Measurements from ENCODE around the gene IRX6. TPM values are rescaled to one million over a fixed set of nuclear protein-coding genes. Genes with fewer than 3 reads are reported as not detected.

The IRX6 gene
- total RNA-seq, 1 experiment from 2014 or later: 0.22 TPM

DNA sequence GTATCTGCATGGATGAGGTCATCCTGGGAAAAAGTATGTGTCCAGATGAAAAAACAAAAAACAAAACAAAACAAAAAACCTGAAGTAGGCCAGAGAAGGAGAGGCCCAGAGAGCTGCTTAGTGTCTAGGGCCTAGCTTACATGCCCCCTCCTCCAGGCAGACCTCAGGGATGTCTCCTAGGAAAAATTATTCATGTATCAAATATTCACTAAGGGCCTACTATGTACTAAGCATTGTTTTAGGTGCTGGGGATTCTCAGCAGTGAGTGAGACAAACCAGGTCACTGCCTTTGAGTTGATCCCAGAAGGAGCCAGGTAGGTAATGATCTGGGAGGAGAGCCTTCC lies 49.5 kb downstream of the IRX6 start:
- ChIA-PET CTCF (interaction anchor here (0.6 to 1.0 kb wide), 3 partner anchors 25 to 116 kb away, joined by 3 to 4 read pairs (median 4); partner anchors contain the start of gene IRX6), POLR2A (no interaction called here)
- no peaks in the 10 kb centered on the region for H3K36me3 Mint-ChIP-seq
- TF ChIP-seq, protein P1, sequence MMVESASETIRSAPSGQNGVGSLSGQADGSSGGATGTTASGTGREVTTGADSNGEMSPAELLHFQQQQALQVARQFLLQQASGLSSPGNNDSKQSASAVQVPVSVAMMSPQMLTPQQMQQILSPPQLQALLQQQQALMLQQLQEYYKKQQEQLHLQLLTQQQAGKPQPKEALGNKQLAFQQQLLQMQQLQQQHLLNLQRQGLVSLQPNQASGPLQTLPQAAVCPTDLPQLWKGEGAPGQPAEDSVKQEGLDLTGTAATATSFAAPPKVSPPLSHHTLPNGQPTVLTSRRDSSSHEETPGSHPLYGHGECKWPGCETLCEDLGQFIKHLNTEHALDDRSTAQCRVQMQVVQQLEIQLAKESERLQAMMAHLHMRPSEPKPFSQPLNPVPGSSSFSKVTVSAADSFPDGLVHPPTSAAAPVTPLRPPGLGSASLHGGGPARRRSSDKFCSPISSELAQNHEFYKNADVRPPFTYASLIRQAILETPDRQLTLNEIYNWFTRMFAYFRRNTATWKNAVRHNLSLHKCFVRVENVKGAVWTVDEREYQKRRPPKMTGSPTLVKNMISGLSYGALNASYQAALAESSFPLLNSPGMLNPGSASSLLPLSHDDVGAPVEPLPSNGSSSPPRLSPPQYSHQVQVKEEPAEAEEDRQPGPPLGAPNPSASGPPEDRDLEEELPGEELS (CRISPR knock-in tag; IDR thresholded peaks at IDR 0.05): no peak
- TF ChIP-seq ZNF232 (CRISPR knock-in tag; IDR thresholded peaks at IDR 0.05): no peak
- TF ChIP-seq, protein P2, sequence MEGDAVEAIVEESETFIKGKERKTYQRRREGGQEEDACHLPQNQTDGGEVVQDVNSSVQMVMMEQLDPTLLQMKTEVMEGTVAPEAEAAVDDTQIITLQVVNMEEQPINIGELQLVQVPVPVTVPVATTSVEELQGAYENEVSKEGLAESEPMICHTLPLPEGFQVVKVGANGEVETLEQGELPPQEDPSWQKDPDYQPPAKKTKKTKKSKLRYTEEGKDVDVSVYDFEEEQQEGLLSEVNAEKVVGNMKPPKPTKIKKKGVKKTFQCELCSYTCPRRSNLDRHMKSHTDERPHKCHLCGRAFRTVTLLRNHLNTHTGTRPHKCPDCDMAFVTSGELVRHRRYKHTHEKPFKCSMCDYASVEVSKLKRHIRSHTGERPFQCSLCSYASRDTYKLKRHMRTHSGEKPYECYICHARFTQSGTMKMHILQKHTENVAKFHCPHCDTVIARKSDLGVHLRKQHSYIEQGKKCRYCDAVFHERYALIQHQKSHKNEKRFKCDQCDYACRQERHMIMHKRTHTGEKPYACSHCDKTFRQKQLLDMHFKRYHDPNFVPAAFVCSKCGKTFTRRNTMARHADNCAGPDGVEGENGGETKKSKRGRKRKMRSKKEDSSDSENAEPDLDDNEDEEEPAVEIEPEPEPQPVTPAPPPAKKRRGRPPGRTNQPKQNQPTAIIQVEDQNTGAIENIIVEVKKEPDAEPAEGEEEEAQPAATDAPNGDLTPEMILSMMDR (IDR thresholded peaks at IDR 0.05): no peak
- TF ChIP-seq, protein P3, sequence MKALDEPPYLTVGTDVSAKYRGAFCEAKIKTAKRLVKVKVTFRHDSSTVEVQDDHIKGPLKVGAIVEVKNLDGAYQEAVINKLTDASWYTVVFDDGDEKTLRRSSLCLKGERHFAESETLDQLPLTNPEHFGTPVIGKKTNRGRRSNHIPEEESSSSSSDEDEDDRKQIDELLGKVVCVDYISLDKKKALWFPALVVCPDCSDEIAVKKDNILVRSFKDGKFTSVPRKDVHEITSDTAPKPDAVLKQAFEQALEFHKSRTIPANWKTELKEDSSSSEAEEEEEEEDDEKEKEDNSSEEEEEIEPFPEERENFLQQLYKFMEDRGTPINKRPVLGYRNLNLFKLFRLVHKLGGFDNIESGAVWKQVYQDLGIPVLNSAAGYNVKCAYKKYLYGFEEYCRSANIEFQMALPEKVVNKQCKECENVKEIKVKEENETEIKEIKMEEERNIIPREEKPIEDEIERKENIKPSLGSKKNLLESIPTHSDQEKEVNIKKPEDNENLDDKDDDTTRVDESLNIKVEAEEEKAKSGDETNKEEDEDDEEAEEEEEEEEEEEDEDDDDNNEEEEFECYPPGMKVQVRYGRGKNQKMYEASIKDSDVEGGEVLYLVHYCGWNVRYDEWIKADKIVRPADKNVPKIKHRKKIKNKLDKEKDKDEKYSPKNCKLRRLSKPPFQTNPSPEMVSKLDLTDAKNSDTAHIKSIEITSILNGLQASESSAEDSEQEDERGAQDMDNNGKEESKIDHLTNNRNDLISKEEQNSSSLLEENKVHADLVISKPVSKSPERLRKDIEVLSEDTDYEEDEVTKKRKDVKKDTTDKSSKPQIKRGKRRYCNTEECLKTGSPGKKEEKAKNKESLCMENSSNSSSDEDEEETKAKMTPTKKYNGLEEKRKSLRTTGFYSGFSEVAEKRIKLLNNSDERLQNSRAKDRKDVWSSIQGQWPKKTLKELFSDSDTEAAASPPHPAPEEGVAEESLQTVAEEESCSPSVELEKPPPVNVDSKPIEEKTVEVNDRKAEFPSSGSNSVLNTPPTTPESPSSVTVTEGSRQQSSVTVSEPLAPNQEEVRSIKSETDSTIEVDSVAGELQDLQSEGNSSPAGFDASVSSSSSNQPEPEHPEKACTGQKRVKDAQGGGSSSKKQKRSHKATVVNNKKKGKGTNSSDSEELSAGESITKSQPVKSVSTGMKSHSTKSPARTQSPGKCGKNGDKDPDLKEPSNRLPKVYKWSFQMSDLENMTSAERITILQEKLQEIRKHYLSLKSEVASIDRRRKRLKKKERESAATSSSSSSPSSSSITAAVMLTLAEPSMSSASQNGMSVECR (CRISPR knock-in tag; IDR thresholded peaks at IDR 0.05; ENCODE audit: borderline replicate concordance): no peak
- TF ChIP-seq SP1 (CRISPR knock-in tag; conservative IDR thresholded peaks at IDR 0.05): no peak
- TF ChIP-seq, protein P4, sequence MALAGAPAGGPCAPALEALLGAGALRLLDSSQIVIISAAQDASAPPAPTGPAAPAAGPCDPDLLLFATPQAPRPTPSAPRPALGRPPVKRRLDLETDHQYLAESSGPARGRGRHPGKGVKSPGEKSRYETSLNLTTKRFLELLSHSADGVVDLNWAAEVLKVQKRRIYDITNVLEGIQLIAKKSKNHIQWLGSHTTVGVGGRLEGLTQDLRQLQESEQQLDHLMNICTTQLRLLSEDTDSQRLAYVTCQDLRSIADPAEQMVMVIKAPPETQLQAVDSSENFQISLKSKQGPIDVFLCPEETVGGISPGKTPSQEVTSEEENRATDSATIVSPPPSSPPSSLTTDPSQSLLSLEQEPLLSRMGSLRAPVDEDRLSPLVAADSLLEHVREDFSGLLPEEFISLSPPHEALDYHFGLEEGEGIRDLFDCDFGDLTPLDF (CRISPR knock-in tag; IDR thresholded peaks at IDR 0.05): no peak
- no peak for TF ChIP-seq GABPB1 (CRISPR knock-in tag; IDR thresholded peaks at IDR 0.05)
- TF ChIP-seq, protein P5, sequence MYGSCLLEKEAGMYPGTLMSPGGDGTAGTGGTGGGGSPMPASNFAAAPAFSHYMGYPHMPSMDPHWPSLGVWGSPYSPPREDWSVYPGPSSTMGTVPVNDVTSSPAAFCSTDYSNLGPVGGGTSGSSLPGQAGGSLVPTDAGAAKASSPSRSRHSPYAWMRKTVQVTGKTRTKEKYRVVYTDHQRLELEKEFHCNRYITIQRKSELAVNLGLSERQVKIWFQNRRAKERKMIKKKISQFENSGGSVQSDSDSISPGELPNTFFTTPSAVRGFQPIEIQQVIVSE (CRISPR knock-in tag; IDR thresholded peaks at IDR 0.05; ENCODE audit: borderline replicate concordance): no peak
- TF ChIP-seq ETV6 (CRISPR knock-in tag; IDR thresholded peaks at IDR 0.05): no peak
- TF ChIP-seq ZNF671 (CRISPR knock-in tag; IDR thresholded peaks at IDR 0.05): no peak
- TF ChIP-seq, protein P6, sequence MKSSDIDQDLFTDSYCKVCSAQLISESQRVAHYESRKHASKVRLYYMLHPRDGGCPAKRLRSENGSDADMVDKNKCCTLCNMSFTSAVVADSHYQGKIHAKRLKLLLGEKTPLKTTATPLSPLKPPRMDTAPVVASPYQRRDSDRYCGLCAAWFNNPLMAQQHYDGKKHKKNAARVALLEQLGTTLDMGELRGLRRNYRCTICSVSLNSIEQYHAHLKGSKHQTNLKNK (CRISPR knock-in tag; IDR thresholded peaks at IDR 0.05): no peak
- no peak for TF ChIP-seq ZBTB21 (CRISPR knock-in tag; IDR thresholded peaks at IDR 0.05; ENCODE audit: borderline replicate concordance)
- no peak for TF ChIP-seq ZNF396 (CRISPR knock-in tag; IDR thresholded peaks at IDR 0.05; ENCODE audit: borderline replicate concordance)
- TF ChIP-seq CREM (CRISPR knock-in tag; IDR thresholded peaks at IDR 0.05): no peak
- TF ChIP-seq, protein P7, sequence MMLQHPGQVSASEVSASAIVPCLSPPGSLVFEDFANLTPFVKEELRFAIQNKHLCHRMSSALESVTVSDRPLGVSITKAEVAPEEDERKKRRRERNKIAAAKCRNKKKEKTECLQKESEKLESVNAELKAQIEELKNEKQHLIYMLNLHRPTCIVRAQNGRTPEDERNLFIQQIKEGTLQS (CRISPR knock-in tag; conservative IDR thresholded peaks at IDR 0.05): no peak
- TF ChIP-seq CREB1 (CRISPR knock-in tag; IDR thresholded peaks at IDR 0.05): no peak
- ATAC-seq (no peak), DNase-seq (ENCODE audit: low spot score) (no peak)
- no peaks in the 10 kb centered on the region for H3K9me3 Mint-ChIP-seq
- no peak overlapping the region for H3K4me3 Mint-ChIP-seq
- no peak overlapping the region for H3K27ac Mint-ChIP-seq
- peaks cover 17% of the 10 kb centered on the region for H3K4me1 Mint-ChIP-seq
- H3K27me3 Mint-ChIP-seq (ENCODE audit: low read depth): peaks cover 24% of the 10 kb centered on the region

Measured in WTC11 (cell line).